Measurements from ENCODE around the gene ASAP3.
A peak's percentile ranks its signal among the peaks of the same experiment; 100 is the strongest.

The ASAP3 gene

DNA sequence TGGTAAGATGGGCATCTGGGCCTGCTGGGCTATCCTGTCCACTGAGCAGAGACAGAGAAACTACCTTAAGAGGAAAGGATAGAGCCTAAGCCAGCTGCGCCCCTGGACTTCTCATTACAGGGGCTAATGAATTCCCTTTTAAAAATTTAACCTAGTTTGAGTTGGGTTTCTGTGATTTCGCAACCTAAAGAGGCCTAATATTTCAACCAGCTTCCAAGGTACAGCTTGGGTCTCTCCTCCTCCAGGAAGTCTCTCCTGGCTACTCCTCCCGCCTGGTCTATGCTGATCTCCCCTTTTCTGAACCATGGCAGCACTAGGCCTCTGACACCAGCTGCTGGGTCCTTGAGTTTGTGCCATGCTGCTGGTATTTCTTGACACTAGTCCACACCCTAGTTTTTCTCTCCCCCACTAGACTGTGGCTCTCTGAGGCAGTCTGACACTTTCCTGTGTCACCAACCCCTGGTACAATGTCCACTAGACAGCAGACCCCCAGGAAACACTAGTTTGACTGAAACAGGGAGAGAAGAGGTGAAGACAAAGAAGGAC, 30.5 kb downstream of the ASAP3 start:
- H3K4me1 ChIP-seq (ENCODE audit: control insufficient read depth, insufficient read depth, low read depth, low read length): peaks cover 2% of the 10 kb centered on the region
- H3K9me3 ChIP-seq (ENCODE audit: control insufficient read depth, low read length): no peaks in the 10 kb centered on the region
- H3K4me3 ChIP-seq (ENCODE audit: insufficient read depth in 1 of 2, low read depth in 1 of 2, low read length in 2 of 2): no peak overlapping the region
- H2BK15ac ChIP-seq (ENCODE audit: low read depth, poor library complexity, severe bottlenecking): no peak overlapping the region
- peaks cover 39 to 83% of the 10 kb centered on the region in 2 experiments for H3K36me3 ChIP-seq (ENCODE audit: control insufficient read depth in 1 of 2, insufficient read depth in 2 of 2, low read depth in 1 of 2, low read length in 2 of 2)
- no peak overlapping the region for H3K4ac ChIP-seq (ENCODE audit: low read depth in 1 of 2, low read length in 2 of 2)
- no peak overlapping the region for H2BK12ac ChIP-seq (ENCODE audit: low read length in 2 of 2)
- H2BK5ac ChIP-seq (ENCODE audit: low read depth, low read length, poor library complexity, severe bottlenecking): no peak overlapping the region
- no peak overlapping the region for H3K9ac ChIP-seq (ENCODE audit: low read length)
- no peak overlapping the region for H2AFZ ChIP-seq (ENCODE audit: low read depth, low read length)
- no peak overlapping the region for H3K14ac ChIP-seq (ENCODE audit: low read length in 2 of 2)
- H4K8ac ChIP-seq (ENCODE audit: low read length): no peak overlapping the region
- DNase-seq: no peak
- no peak overlapping the region for H3K23ac ChIP-seq (ENCODE audit: low read length in 2 of 2)
- H3K27me3 ChIP-seq (ENCODE audit: control insufficient read depth in 1 of 2, insufficient read depth in 1 of 2, low read length in 2 of 2): no peaks in the 10 kb centered on the region
- H3K18ac ChIP-seq (ENCODE audit: low read depth in 1 of 2, low read length in 2 of 2): no peak overlapping the region
- peaks cover 2% of the 10 kb centered on the region for H3K79me1 ChIP-seq (replicated peaks; ENCODE audit: low read length, poor library complexity, severe bottlenecking)
- over 99% methylated on average over 3 of the region's 3 CpGs for WGBS
- H3K4me2 ChIP-seq (ENCODE audit: low read length, poor library complexity, severe bottlenecking): no peak overlapping the region
- H3K27ac ChIP-seq (ENCODE audit: low read length, poor library complexity, severe bottlenecking): no peak overlapping the region
- H4K91ac ChIP-seq (ENCODE audit: low read length): no peak overlapping the region
- no peak overlapping the region for H2BK120ac ChIP-seq (ENCODE audit: low read depth, low read length)
- no peak overlapping the region for H2AK5ac ChIP-seq (ENCODE audit: low read length, severe bottlenecking)

- DNase-seq: no peak
- H2BK5ac ChIP-seq (ENCODE audit: low read depth, low read length, poor library complexity, severe bottlenecking): no peak overlapping the region
- H3K27ac ChIP-seq (ENCODE audit: low read length, poor library complexity, severe bottlenecking): no peak overlapping the region
- H2BK120ac ChIP-seq (ENCODE audit: low read depth, low read length): no peak overlapping the region
- no peaks in the 10 kb centered on the region for H3K27me3 ChIP-seq (ENCODE audit: control insufficient read depth in 1 of 2, insufficient read depth in 1 of 2, low read length in 2 of 2)
- H3K4ac ChIP-seq (ENCODE audit: low read depth in 1 of 2, low read length in 2 of 2): no peak overlapping the region
- H3K9me3 ChIP-seq (ENCODE audit: control insufficient read depth, low read length): no peaks in the 10 kb centered on the region
- H3K4me3 ChIP-seq (ENCODE audit: insufficient read depth in 1 of 2, low read depth in 1 of 2, low read length in 2 of 2): no peak overlapping the region
- H3K18ac ChIP-seq (ENCODE audit: low read depth in 1 of 2, low read length in 2 of 2): no peak overlapping the region
- H3K14ac ChIP-seq (ENCODE audit: low read length in 2 of 2): peak overlapping the region in 1 of 2 experiments; percentile 19
- peaks cover 2% of the 10 kb centered on the region for H3K79me1 ChIP-seq (replicated peaks; ENCODE audit: low read length, poor library complexity, severe bottlenecking)
- H2AFZ ChIP-seq (ENCODE audit: low read depth, low read length): no peak overlapping the region
- H2BK15ac ChIP-seq (ENCODE audit: low read depth, poor library complexity, severe bottlenecking): no peak overlapping the region
- peaks cover 40 to 88% of the 10 kb centered on the region in 2 experiments for H3K36me3 ChIP-seq (ENCODE audit: control insufficient read depth in 1 of 2, insufficient read depth in 2 of 2, low read depth in 1 of 2, low read length in 2 of 2)
- no peak overlapping the region for H2AK5ac ChIP-seq (ENCODE audit: low read length, severe bottlenecking)
- H3K4me1 ChIP-seq (ENCODE audit: control insufficient read depth, insufficient read depth, low read depth, low read length): peaks cover 2% of the 10 kb centered on the region
- H2BK12ac ChIP-seq (ENCODE audit: low read length in 2 of 2): no peak overlapping the region
- no peak overlapping the region for H3K4me2 ChIP-seq (ENCODE audit: low read length, poor library complexity, severe bottlenecking)
- no peak overlapping the region for H4K91ac ChIP-seq (ENCODE audit: low read length)
- no peak overlapping the region for H4K8ac ChIP-seq (ENCODE audit: low read length)
- H3K9ac ChIP-seq (ENCODE audit: low read length): peak overlapping the region; percentile 24
- WGBS: 82% methylated on average over 5 of the region's 5 CpGs
- H3K23ac ChIP-seq (ENCODE audit: low read length in 2 of 2): no peak overlapping the region
These were observed 32.0 kb downstream of the ASAP3 start for GRCh38 chr1:23452011-23452411.

DNA sequence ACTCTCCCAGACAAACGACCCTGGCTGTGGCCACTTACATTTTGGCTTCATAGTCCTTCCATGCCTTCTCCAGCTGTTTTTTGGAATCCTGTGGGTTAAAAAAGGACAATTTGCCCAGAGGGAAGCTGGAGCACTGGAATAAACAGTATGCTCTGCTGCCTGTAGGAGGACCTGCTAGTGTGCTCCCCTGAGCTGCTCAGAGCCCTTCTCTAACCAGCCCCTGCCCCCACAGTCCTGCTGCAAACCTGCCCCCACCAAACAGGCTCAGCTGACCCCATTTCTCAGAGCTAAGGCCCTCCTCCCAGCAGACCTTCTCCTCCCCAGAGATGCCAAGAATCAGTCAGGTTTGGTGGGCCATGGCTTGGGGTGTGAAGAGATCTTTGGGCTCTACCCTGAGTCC, 32.5 kb downstream of the ASAP3 start:
- Histone ChIP-seq H3K4me3 (ENCODE audit: insufficient read depth in 1 of 2, low read depth in 1 of 2, low read length in 2 of 2) (no peak overlapping the region), H2AK5ac (ENCODE audit: low read length, severe bottlenecking) (no peak overlapping the region), H3K4me2 (ENCODE audit: low read length, poor library complexity, severe bottlenecking) (no peak overlapping the region), H2BK120ac (ENCODE audit: low read depth, low read length) (no peak overlapping the region), H3K18ac (ENCODE audit: low read depth in 1 of 2, low read length in 2 of 2) (no peak overlapping the region), H2BK5ac (ENCODE audit: low read depth, low read length, poor library complexity, severe bottlenecking) (no peak overlapping the region), H3K9me3 (ENCODE audit: control insufficient read depth, low read length) (no peaks in the 10 kb centered on the region), H4K8ac (ENCODE audit: low read length) (no peak overlapping the region), H3K27me3 (ENCODE audit: control insufficient read depth in 1 of 2, insufficient read depth in 1 of 2, low read length in 2 of 2) (no peaks in the 10 kb centered on the region), H2BK12ac (ENCODE audit: low read length in 2 of 2) (no peak overlapping the region), H3K79me1 (replicated peaks; ENCODE audit: low read length, poor library complexity, severe bottlenecking) (no peaks in the 10 kb centered on the region), H2AFZ (ENCODE audit: low read depth, low read length) (no peak overlapping the region), H2BK15ac (ENCODE audit: low read depth, poor library complexity, severe bottlenecking) (no peak overlapping the region), H3K14ac (ENCODE audit: low read length in 2 of 2) (no peak overlapping the region), H3K23ac (ENCODE audit: low read length in 2 of 2) (no peak overlapping the region), H3K4ac (ENCODE audit: low read depth in 1 of 2, low read length in 2 of 2) (no peak overlapping the region), H3K4me1 (ENCODE audit: control insufficient read depth, insufficient read depth, low read depth, low read length) (peaks cover 2% of the 10 kb centered on the region), H3K27ac (ENCODE audit: low read length, poor library complexity, severe bottlenecking) (no peak overlapping the region), H3K36me3 (ENCODE audit: control insufficient read depth in 1 of 2, insufficient read depth in 2 of 2, low read depth in 1 of 2, low read length in 2 of 2) (peaks cover 41 to 90% of the 10 kb centered on the region in 2 experiments), H3K9ac (ENCODE audit: low read length) (no peak overlapping the region), H4K91ac (ENCODE audit: low read length) (no peak overlapping the region)
- no CpG with 5 or more reads among the region's 1 CpG for WGBS
- DNase-seq: no peak

DNA sequence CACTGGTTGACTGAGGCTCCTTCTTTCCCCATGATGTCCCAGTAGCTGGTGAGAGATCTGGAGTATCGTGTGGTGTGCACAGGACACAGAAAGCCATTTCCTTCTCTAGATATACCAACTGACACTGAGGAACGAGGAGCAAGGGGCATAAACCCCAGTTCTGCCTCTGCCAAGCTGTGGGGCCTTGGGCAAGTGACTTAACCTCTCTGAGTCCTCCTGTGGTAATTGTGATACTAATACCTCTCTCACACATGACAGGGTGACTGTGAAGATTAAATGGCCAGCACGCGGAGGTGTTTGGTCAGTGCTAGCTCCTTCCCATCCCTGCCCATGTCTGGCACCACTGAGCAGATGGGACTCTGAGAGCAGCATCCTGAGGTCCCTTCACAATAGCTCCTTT, 33.1 kb downstream of the ASAP3 start:
- Histone ChIP-seq H3K4me2 (ENCODE audit: low read length, poor library complexity, severe bottlenecking) (no peak overlapping the region), H3K27me3 (ENCODE audit: control insufficient read depth in 1 of 2, insufficient read depth in 1 of 2, low read length in 2 of 2) (no peaks in the 10 kb centered on the region), H3K4me1 (ENCODE audit: control insufficient read depth, insufficient read depth, low read depth, low read length) (peaks cover 2% of the 10 kb centered on the region), H2BK12ac (ENCODE audit: low read length in 2 of 2) (no peak overlapping the region), H2BK15ac (ENCODE audit: low read depth, poor library complexity, severe bottlenecking) (no peak overlapping the region), H2AK5ac (ENCODE audit: low read length, severe bottlenecking) (no peak overlapping the region), H3K9ac (ENCODE audit: low read length) (no peak overlapping the region), H3K36me3 (ENCODE audit: control insufficient read depth in 1 of 2, insufficient read depth in 2 of 2, low read depth in 1 of 2, low read length in 2 of 2) (peaks cover 41 to 84% of the 10 kb centered on the region in 2 experiments), H3K14ac (ENCODE audit: low read length in 2 of 2) (no peak overlapping the region), H4K91ac (ENCODE audit: low read length) (no peak overlapping the region), H3K79me1 (replicated peaks; ENCODE audit: low read length, poor library complexity, severe bottlenecking) (no peaks in the 10 kb centered on the region), H4K8ac (ENCODE audit: low read length) (no peak overlapping the region), H3K27ac (ENCODE audit: low read length, poor library complexity, severe bottlenecking) (no peak overlapping the region), H2BK120ac (ENCODE audit: low read depth, low read length) (no peak overlapping the region), H3K4ac (ENCODE audit: low read depth in 1 of 2, low read length in 2 of 2) (no peak overlapping the region), H2BK5ac (ENCODE audit: low read depth, low read length, poor library complexity, severe bottlenecking) (no peak overlapping the region), H3K4me3 (ENCODE audit: insufficient read depth in 1 of 2, low read depth in 1 of 2, low read length in 2 of 2) (no peak overlapping the region), H3K23ac (ENCODE audit: low read length in 2 of 2) (no peak overlapping the region), H3K9me3 (ENCODE audit: control insufficient read depth, low read length) (no peaks in the 10 kb centered on the region), H3K18ac (ENCODE audit: low read depth in 1 of 2, low read length in 2 of 2) (no peak overlapping the region), H2AFZ (ENCODE audit: low read depth, low read length) (no peak overlapping the region)
- WGBS: 95% methylated on average over 4 of the region's 4 CpGs
- no peak for DNase-seq

Measured in mesenchymal stem cell (in vitro differentiated cells and primary cell).